Measurements from ENCODE around the gene HOXC9. TPM values are rescaled to one million over a fixed set of nuclear protein-coding genes. Genes with fewer than 3 reads are reported as not detected.
A peak's percentile ranks its signal among the peaks of the same experiment; 100 is the strongest.

The HOXC9 gene
- total RNA-seq, 4 donors from 2014 or later = 13.6 to 37.7 (median 26.3) TPM

DNA sequence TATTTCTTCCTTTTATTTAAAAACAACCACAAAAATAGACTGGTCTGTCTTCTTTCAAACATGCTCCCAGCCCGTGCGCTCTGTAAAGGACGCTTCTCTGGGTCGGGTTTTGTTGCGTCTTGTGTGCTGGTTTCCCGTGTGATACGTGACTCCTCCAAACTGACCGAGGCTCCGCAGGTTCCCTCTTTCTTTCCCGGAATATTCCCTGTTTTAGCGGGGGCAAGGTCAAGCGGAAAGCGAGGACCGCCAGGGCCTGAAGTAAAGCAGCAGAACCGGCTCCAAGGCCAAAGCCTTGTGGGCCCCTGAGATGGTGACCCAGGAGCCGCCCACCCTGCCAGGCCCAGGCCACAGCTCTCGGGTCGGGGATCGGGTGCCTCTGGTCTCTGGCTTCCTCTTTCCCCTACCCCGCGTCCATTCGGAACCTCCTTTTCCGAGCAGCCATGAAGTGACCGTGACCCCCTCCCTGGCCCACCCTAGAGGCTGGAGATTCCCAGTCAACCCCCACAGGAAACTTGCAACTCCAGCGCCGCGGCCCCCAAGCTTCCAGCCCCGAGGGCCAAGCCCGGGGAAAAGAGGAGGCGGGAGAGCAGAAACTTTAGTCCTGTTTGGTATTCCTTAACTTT, 15.9 kb upstream of the HOXC9 start:
- DNase-seq = no peak
- H3K27ac ChIP-seq = peak overlapping the region; percentile 94 to 100 (median 98)
- ATAC-seq = no peak

DNA sequence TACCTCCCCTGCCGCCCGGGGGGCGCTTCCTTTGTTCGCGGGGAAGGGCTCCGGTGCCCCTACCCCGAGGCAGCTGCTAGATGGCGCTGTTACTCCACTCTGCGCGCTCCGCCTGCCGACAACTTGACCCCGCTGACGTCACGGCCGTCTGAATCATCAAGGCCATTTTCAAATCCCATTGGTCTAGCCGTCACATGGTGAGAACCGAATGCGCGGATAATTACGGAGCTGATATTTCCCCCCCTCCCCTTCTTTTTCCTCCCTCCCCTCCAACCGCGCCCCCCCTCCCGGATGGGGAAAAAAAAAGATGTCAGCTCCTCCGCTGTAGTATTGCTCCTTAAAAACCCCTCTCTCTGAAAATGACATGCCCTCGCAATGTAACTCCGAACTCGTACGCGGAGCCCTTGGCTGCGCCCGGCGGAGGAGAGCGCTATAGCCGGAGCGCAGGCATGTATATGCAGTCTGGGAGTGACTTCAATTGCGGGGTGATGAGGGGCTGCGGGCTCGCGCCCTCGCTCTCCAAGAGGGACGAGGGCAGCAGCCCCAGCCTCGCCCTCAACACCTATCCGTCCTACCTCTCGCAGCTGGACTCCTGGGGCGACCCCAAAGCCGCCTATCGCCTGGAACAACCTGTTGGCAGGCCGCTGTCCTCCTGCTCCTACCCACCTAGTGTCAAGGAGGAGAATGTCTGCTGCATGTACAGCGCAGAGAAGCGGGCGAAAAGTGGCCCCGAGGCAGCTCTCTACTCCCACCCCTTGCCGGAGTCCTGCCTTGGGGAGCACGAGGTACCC, 14.9 kb upstream of the HOXC9 start, which contains the start of gene HOXC10:
Gene HOXC10 (plus strand): TSS at position 246 of the 791 bp plus-strand sequence. CDS start 114 bp downstream, at position 360.
- in situ Hi-C loops (cut with MboI; ENCODE audit: low sequenced_read_pairs in 4 of 4) = loop anchor here (10.0 to 25.0 kb wide), 4 partner anchors 220 to 1727 kb away; partner anchors contain the start of genes GPR84 (in 2 of the 4), BLOC1S1 (in 1 of the 4), ITGA7 (in 1 of the 4) and RDH5 (in 1 of the 4)
- peak; percentile 81 to 85 for ATAC-seq
- intact Hi-C loops (cut with DNase I; ENCODE audit: low total_unique reads) = loop anchor here (1.0 to 5.0 kb wide), 3 partner anchors 216 to 374 kb away; partner anchors contain the start of genes CBX5 and HNRNPA1

More for the DNA sequence above, 15.9 kb upstream of the HOXC9 start:
- Histone ChIP-seq H3K4me3 (peak overlapping the region; percentile 59 to 85 (median 82)), H3K27me3 (peaks cover 0 to 46% (median 8%) of the 10 kb centered on the region in 3 donors), H3K9me3 (no peaks in the 10 kb centered on the region), H3K4me1 (peaks cover 24 to 31% of the 10 kb centered on the region in 2 donors), H3K36me3 (no peaks in the 10 kb centered on the region)
- in situ Hi-C loops (cut with MboI; ENCODE audit: low sequenced_read_pairs in 4 of 4) = loop anchor here (10.0 to 25.0 kb wide), 4 partner anchors 221 to 1728 kb away; partner anchors contain the start of genes GPR84 (in 2 of the 4), BLOC1S1 (in 1 of the 4), ITGA7 (in 1 of the 4) and RDH5 (in 1 of the 4)
- intact Hi-C loops (cut with DNase I; ENCODE audit: low total_unique reads) = loop anchor here (1.0 to 2.0 kb wide), 2 partner anchors 217 to 375 kb away; no protein-coding TSS in a partner anchor
- no peak for TF ChIP-seq POLR2A (IDR thresholded peaks at IDR 0.05)
- TF ChIP-seq CTCF (IDR thresholded peaks at IDR 0.05 in 4 of 5, conservative IDR thresholded peaks at IDR 0.05 in 1 of 5) = peak in 1 of 5 experiments; percentile 13

DNA sequence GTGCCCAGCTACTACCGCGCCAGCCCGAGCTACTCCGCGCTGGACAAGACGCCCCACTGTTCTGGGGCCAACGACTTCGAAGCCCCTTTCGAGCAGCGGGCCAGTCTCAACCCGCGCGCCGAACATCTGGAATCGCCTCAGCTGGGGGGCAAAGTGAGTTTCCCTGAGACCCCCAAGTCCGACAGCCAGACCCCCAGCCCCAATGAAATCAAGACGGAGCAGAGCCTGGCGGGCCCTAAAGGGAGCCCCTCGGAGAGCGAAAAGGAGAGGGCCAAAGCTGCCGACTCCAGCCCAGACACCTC, 14.3 kb upstream of the HOXC9 start:
- DNase-seq (peak in 1 of 2 donors; percentile 25), ATAC-seq (no peak)
- intact Hi-C loops (cut with DNase I; ENCODE audit: low total_unique reads) = loop anchor here (2.0 to 5.0 kb wide), 2 partner anchors 297 to 373 kb away; partner anchors contain the start of genes CBX5 and HNRNPA1
- Histone ChIP-seq H3K4me3 (peak overlapping the region; percentile 68 to 85 (median 82)), H3K36me3 (no peaks in the 10 kb centered on the region), H3K9me3 (no peaks in the 10 kb centered on the region), H3K27ac (peak overlapping the region; percentile 94 to 100 (median 98)), H3K27me3 (peaks cover 0 to 33% (median 0%) of the 10 kb centered on the region in 3 donors), H3K4me1 (peaks cover 37 to 46% of the 10 kb centered on the region in 2 donors)
- TF ChIP-seq POLR2A (IDR thresholded peaks at IDR 0.05) (no peak), CTCF (IDR thresholded peaks at IDR 0.05 in 4 of 5, conservative IDR thresholded peaks at IDR 0.05 in 1 of 5) (no peak)
- in situ Hi-C loops (cut with MboI; ENCODE audit: low sequenced_read_pairs in 4 of 4) = loop anchor here (10.0 to 25.0 kb wide), 4 partner anchors 219 to 1727 kb away; partner anchors contain the start of genes GPR84 (in 2 of the 4), BLOC1S1 (in 1 of the 4), ITGA7 (in 1 of the 4) and RDH5 (in 1 of the 4)

More for the DNA sequence above, 14.9 kb upstream of the HOXC9 start, which contains the start of gene HOXC10:
- Histone ChIP-seq H3K9me3 (no peaks in the 10 kb centered on the region), H3K4me1 (peaks cover 32 to 41% of the 10 kb centered on the region in 2 donors), H3K27ac (peak within 1 kb of the TSS; percentile 94 to 100 (median 98)), H3K27me3 (peaks cover 0 to 38% (median 0%) of the 10 kb centered on the region in 3 donors), H3K36me3 (no peaks in the 10 kb centered on the region), H3K4me3 (peak within 1 kb of the TSS; percentile 68 to 85 (median 82))
- peak; percentile 97 for DNase-seq
- TF ChIP-seq POLR2A (IDR thresholded peaks at IDR 0.05) (peak; percentile 45 to 49), CTCF (IDR thresholded peaks at IDR 0.05 in 4 of 5, conservative IDR thresholded peaks at IDR 0.05 in 1 of 5) (peak; percentile 64 to 92 (median 82))

- in situ Hi-C loops (cut with MboI; ENCODE audit: low sequenced_read_pairs in 4 of 4) = loop anchor here (10.0 to 25.0 kb wide), 4 partner anchors 219 to 1726 kb away; partner anchors contain the start of genes GPR84 (in 2 of the 4), BLOC1S1 (in 1 of the 4), ITGA7 (in 1 of the 4) and RDH5 (in 1 of the 4)
- ATAC-seq (peak; percentile 10 to 16), DNase-seq (peak in 1 of 2 donors; percentile 69)
- peak overlapping the region; percentile 68 to 85 (median 82) for H3K4me3 ChIP-seq
- H3K27ac ChIP-seq = peak overlapping the region; percentile 94 to 100 (median 98)
- H3K4me1 ChIP-seq = peaks cover 37 to 41% of the 10 kb centered on the region in 2 donors
- TF ChIP-seq CTCF (IDR thresholded peaks at IDR 0.05 in 4 of 5, conservative IDR thresholded peaks at IDR 0.05 in 1 of 5) = peak in 2 of 5 experiments; percentile 14 to 19
- peak; percentile 76 to 90 for TF ChIP-seq POLR2A (IDR thresholded peaks at IDR 0.05)
- intact Hi-C loops (cut with DNase I; ENCODE audit: low total_unique reads) = loop anchor here (2.0 to 5.0 kb wide), 3 partner anchors 33 to 373 kb away; partner anchors contain the start of genes CBX5 and HNRNPA1
- no peaks in the 10 kb centered on the region for H3K36me3 ChIP-seq
- H3K27me3 ChIP-seq = peaks cover 0 to 28% (median 0%) of the 10 kb centered on the region in 3 donors
- no peaks in the 10 kb centered on the region for H3K9me3 ChIP-seq
Measured at GRCh38 chr12:53985994-53986685, 13.8 kb upstream of the HOXC9 start.
